HUES6 (cell line): ENCODE measurements around the gene PROX1.

Experiments
- H3K27ac ChIP-seq: 2 replicates; pipeline ENCODE4 v1.7.0; 2013; ENCODE audit warnings: low read depth, mild to moderate bottlenecking, low read length, inconsistent platforms
- H3K27me3 ChIP-seq: 2 replicates; pipeline ENCODE4 v1.6.1; 2013; ENCODE audit warnings: low read length; ENCODE audit not compliant: control insufficient read depth, insufficient read depth
- H3K36me3 ChIP-seq: 2 replicates; pipeline ENCODE4 v1.6.1; 2013; ENCODE audit warnings: low read length; ENCODE audit not compliant: control insufficient read depth, insufficient read depth
- H3K4me1 ChIP-seq: 2 replicates; pipeline ENCODE4 v1.6.1; 2013; ENCODE audit warnings: low read length; ENCODE audit not compliant: control insufficient read depth, insufficient read depth
- H3K4me3 ChIP-seq: 2 replicates; pipeline ENCODE4 v1.5.1; 2013; ENCODE audit warnings: low read depth, low read length
- H3K9ac ChIP-seq: one replicate; pipeline ENCODE4 v1.6.1; 2013; ENCODE audit warnings: mild to moderate bottlenecking, low read length
- H3K9me3 ChIP-seq: 2 replicates; pipeline ENCODE4 v1.6.1; 2013; ENCODE audit warnings: low read depth, low read length; ENCODE audit not compliant: control insufficient read depth, insufficient read depth

The PROX1 gene

GRCh38 chr1:213999732-214000131, 12.0 kb downstream of the PROX1 start:
- peaks cover 7% of the 10 kb centered on the region; the same call in 1 of the 2 replicates for H3K4me1 ChIP-seq
- no peaks in the 10 kb centered on the region for H3K27me3 ChIP-seq
- no peaks in the 10 kb centered on the region for H3K9me3 ChIP-seq
- H3K36me3 ChIP-seq: no peaks in the 10 kb centered on the region
- no peak overlapping the region for H3K4me3 ChIP-seq
- H3K27ac ChIP-seq: no peak overlapping the region
- no peak overlapping the region for H3K9ac ChIP-seq

DNA sequence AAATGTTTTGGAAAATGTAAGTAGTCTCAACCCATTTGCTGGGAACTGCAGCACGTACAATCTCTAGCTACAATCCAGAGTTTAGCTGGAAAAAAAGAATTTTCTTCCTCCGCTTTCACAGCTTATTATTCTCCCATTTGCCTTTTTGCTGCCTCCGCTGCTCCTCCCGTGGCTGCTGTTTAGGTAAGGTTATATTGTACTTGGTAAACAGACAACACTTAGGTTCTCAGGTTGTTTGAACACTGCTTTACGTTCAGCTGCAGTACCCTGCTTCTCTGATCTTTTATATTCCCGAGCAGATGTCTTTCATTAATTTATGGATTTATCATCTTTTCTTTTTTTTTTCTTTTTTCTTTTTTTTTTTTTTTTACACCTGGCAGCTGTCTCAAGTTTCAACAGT, 14.3 kb downstream of the PROX1 start:
- Histone ChIP-seq H3K36me3 (no peaks in the 10 kb centered on the region), H3K27ac (no peak overlapping the region), H3K9ac (no peak overlapping the region), H3K4me1 (peaks cover 7% of the 10 kb centered on the region; the same call in 1 of the 2 replicates), H3K27me3 (no peaks in the 10 kb centered on the region), H3K4me3 (no peak overlapping the region), H3K9me3 (no peaks in the 10 kb centered on the region)

- peaks cover 7% of the 10 kb centered on the region; the same call in 1 of the 2 replicates for H3K4me1 ChIP-seq
- no peak overlapping the region for H3K4me3 ChIP-seq
- H3K9ac ChIP-seq: no peak overlapping the region
- no peaks in the 10 kb centered on the region for H3K9me3 ChIP-seq
- no peak overlapping the region for H3K27ac ChIP-seq
- H3K36me3 ChIP-seq: no peaks in the 10 kb centered on the region
- no peaks in the 10 kb centered on the region for H3K27me3 ChIP-seq
Measured at GRCh38 chr1:214002472-214002871, 14.7 kb downstream of the PROX1 start.

GRCh38 chr1:214003233-214003632, 15.5 kb downstream of the PROX1 start:
- Histone ChIP-seq H3K4me1 (peaks cover 7% of the 10 kb centered on the region; the same call in 1 of the 2 replicates), H3K27me3 (no peaks in the 10 kb centered on the region), H3K9ac (no peak overlapping the region), H3K27ac (no peak overlapping the region), H3K9me3 (no peaks in the 10 kb centered on the region), H3K4me3 (no peak overlapping the region), H3K36me3 (no peaks in the 10 kb centered on the region)

GRCh38 chr1:214004014-214004413, 16.2 kb downstream of the PROX1 start:
- no peaks in the 10 kb centered on the region for H3K9me3 ChIP-seq
- H3K9ac ChIP-seq: no peak overlapping the region
- peaks cover 7% of the 10 kb centered on the region; the same call in 1 of the 2 replicates for H3K4me1 ChIP-seq
- no peaks in the 10 kb centered on the region for H3K36me3 ChIP-seq
- no peak overlapping the region for H3K27ac ChIP-seq
- H3K27me3 ChIP-seq: no peaks in the 10 kb centered on the region
- H3K4me3 ChIP-seq: no peak overlapping the region

- H3K4me1 ChIP-seq: peaks cover 7% of the 10 kb centered on the region; the same call in 1 of the 2 replicates
- no peaks in the 10 kb centered on the region for H3K27me3 ChIP-seq
- H3K9me3 ChIP-seq: no peaks in the 10 kb centered on the region
- no peak overlapping the region for H3K4me3 ChIP-seq
- no peak overlapping the region for H3K27ac ChIP-seq
- H3K9ac ChIP-seq: no peak overlapping the region
- H3K36me3 ChIP-seq: no peaks in the 10 kb centered on the region
Measured at GRCh38 chr1:214004795-214005194, 17.0 kb downstream of the PROX1 start.

DNA sequence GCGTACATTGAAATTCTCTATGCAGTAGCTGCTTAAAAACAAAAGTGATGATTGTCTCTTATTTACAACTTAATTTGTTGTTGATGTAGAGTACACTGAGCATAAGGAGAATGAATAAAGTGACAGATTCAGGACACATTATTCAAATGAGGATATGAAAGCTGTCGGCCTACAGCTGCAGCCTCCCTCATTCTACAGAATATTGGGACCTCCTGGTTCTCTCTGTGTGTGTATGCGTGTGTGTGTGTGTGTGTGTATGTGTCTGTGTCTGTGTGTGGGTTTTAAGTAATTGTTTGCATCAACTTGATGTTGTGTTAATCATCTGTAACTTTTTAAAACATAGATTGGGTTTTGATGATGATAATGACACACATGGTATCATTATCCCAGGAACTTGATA, 17.9 kb downstream of the PROX1 start:
- Histone ChIP-seq H3K4me3 (no peak overlapping the region), H3K36me3 (no peaks in the 10 kb centered on the region), H3K4me1 (peaks cover 7% of the 10 kb centered on the region; the same call in 1 of the 2 replicates), H3K27me3 (no peaks in the 10 kb centered on the region), H3K9me3 (no peaks in the 10 kb centered on the region), H3K27ac (no peak overlapping the region), H3K9ac (no peak overlapping the region)

DNA sequence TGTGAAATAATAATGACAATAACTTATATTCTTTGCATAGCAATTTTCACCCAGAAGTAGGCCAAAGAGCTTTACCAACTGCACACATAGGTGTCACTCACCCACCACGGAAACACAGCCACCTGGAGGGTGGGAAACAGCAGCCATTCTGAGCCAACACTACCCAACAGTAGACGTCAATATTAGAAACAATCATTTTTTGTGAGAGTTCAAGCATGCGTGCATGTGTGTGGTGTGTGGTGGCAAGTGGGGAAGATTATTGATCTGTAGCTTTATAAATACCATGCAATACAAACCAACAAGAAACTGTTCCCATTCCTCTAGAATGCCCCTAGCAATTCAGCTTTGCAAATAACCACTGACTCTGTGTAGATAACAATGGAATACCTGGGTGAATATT, 19.1 kb downstream of the PROX1 start:
- H3K9ac ChIP-seq: no peak overlapping the region
- no peaks in the 10 kb centered on the region for H3K9me3 ChIP-seq
- H3K4me3 ChIP-seq: no peak overlapping the region
- peaks cover 6% of the 10 kb centered on the region; the same call in 1 of the 2 replicates for H3K4me1 ChIP-seq
- no peaks in the 10 kb centered on the region for H3K27me3 ChIP-seq
- no peaks in the 10 kb centered on the region for H3K36me3 ChIP-seq
- H3K27ac ChIP-seq: no peak overlapping the region

GRCh38 chr1:214008347-214008746, 20.6 kb downstream of the PROX1 start:
- Histone ChIP-seq H3K4me3 (no peak overlapping the region), H3K27ac (no peak overlapping the region), H3K27me3 (no peaks in the 10 kb centered on the region), H3K9me3 (no peaks in the 10 kb centered on the region), H3K9ac (no peak overlapping the region), H3K4me1 (no peaks in the 10 kb centered on the region), H3K36me3 (no peaks in the 10 kb centered on the region)

- Histone ChIP-seq H3K4me3 (no peak overlapping the region), H3K4me1 (no peaks in the 10 kb centered on the region), H3K27ac (no peak overlapping the region), H3K27me3 (no peaks in the 10 kb centered on the region), H3K9me3 (no peaks in the 10 kb centered on the region), H3K9ac (no peak overlapping the region), H3K36me3 (no peaks in the 10 kb centered on the region)
Measured at GRCh38 chr1:214008791-214009422, 21.1 kb downstream of the PROX1 start.

- Histone ChIP-seq H3K27me3 (no peaks in the 10 kb centered on the region), H3K9me3 (no peaks in the 10 kb centered on the region), H3K4me3 (no peak overlapping the region), H3K4me1 (peaks cover 2% of the 10 kb centered on the region; the same call in 1 of the 2 replicates), H3K27ac (no peak overlapping the region), H3K9ac (no peak overlapping the region), H3K36me3 (no peaks in the 10 kb centered on the region)
Measured at GRCh38 chr1:214009423-214010196, 21.8 kb downstream of the PROX1 start.
